MM.1S (cell line): ENCODE measurements around the gene IRF8.

ENCODE experiments used
- DNase-seq: peaks from one replicate; pipeline ENCODE4 v3.0.0-alpha.2; 2015
- H2AFZ ChIP-seq: fragments of 300-600 bp; sonication (generic); 2 replicates; pipeline ENCODE4 v1.6.0; 2016; ENCODE audit warnings: antibody characterized with exemption, low read length
- H3F3A ChIP-seq: fragments of 300-600 bp; sonication (generic); 2 replicates; pipeline ENCODE4 v1.6.1; 2016; ENCODE audit warnings: mild to moderate bottlenecking, antibody characterized with exemption, low read length, moderate library complexity, mixed read lengths; ENCODE audit not compliant: insufficient read depth
- H3K27ac ChIP-seq: fragments of 300-600 bp; sonication (generic); 2 replicates; pipeline ENCODE4 v1.5.1; 2016; ENCODE audit warnings: mild to moderate bottlenecking, low read length
- H3K27me3 ChIP-seq: fragments of 300-600 bp; sonication (generic); replicated peaks from 2 replicates; pipeline ENCODE4 v1.6.0; 2016; ENCODE audit warnings: low read length; ENCODE audit not compliant: insufficient read depth
- H3K36me3 ChIP-seq: fragments of 300-600 bp; sonication (generic); replicated peaks from 2 replicates; pipeline ENCODE4 v1.6.1; 2016; ENCODE audit warnings: mild to moderate bottlenecking, low read length, mixed read lengths; ENCODE audit not compliant: insufficient read depth
- H3K4me1 ChIP-seq: fragments of 300-600 bp; sonication (generic); 2 replicates; pipeline ENCODE4 v1.6.1; 2016; ENCODE audit warnings: low read length, mixed read lengths
- H3K4me2 ChIP-seq: fragments of 300-600 bp; sonication (generic); 2 replicates; pipeline ENCODE4 v1.6.0; 2016; ENCODE audit warnings: low read depth, low read length
- H3K4me3 ChIP-seq: fragments of 300-600 bp; sonication (generic); 2 replicates; pipeline ENCODE4 v1.5.1; 2016; ENCODE audit warnings: low read length, mixed read lengths
- H3K79me2 ChIP-seq: fragments of 300-600 bp; sonication (generic); 2 replicates; pipeline ENCODE4 v1.6.1; 2016; ENCODE audit warnings: mixed run types, low read length, mixed read lengths
- H3K9ac ChIP-seq: fragments of 300-600 bp; sonication (generic); 2 replicates; pipeline ENCODE4 v1.6.1; 2016; ENCODE audit warnings: low read length, mixed read lengths
- H3K9me2 ChIP-seq: fragments of 300-600 bp; sonication (generic); replicated peaks from 2 replicates; pipeline ENCODE4 v1.6.1; 2016; ENCODE audit warnings: mild to moderate bottlenecking, low read length, mixed read lengths; ENCODE audit not compliant: insufficient read depth
- H3K9me3 ChIP-seq: fragments of 300-600 bp; sonication (generic); replicated peaks from 2 replicates; pipeline ENCODE4 v1.6.1; 2016; ENCODE audit warnings: mild to moderate bottlenecking, low read length, mixed read lengths; ENCODE audit not compliant: insufficient read depth
- H4K20me1 ChIP-seq: fragments of 300-600 bp; sonication (generic); 2 replicates; pipeline ENCODE4 v1.6.1; 2016; ENCODE audit warnings: mild to moderate bottlenecking, low read length, moderate library complexity, mixed read lengths; ENCODE audit not compliant: insufficient read depth
- EZH2 ChIP-seq: fragments of 300-600 bp; sonication (generic); optimal IDR thresholded peaks from 2 replicates; pipeline ENCODE3; 2017; ENCODE audit warnings: low read depth, mild to moderate bottlenecking, antibody characterized with exemption, low read length, mixed read lengths
- EZH2phosphoT487 ChIP-seq: fragments of 300-600 bp; sonication (generic); IDR thresholded peaks from 2 replicates; pipeline ENCODE4 v1.6.1; 2018; ENCODE audit warnings: antibody characterized with exemption, low read length
- TF ChIP-seq, protein P1 (sequence below): fragments of 300-600 bp; sonication (generic); IDR thresholded peaks from 2 replicates; pipeline ENCODE4 v1.5.1; 2016; ENCODE audit warnings: antibody characterized with exemption, low read length, mixed read lengths

Gene IRF8

DNA sequence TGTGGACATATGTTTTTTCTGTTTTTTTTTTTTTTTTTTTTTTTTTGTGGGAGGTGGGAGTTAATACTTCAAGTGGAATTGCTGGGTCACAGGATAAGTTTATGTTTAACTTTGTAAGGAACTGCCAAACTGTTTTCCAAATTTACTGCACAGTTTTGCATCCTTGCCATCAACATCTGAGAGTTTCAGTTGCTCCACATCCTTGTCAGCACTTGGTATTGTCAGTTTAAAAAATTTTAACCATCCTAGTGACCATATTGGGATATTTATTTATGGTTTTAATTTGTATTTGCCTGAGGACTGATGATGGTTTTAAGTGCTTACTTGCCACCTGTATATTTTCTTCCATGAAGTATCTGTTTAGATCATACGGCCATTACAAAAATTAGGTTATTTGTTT, 34.0 kb upstream of the IRF8 start:
- no peak overlapping the region for H3K27ac ChIP-seq
- no peaks in the 10 kb centered on the region for H3K9me3 ChIP-seq
- no peaks in the 10 kb centered on the region for H3K4me1 ChIP-seq
- no peak overlapping the region for H3K9ac ChIP-seq
- no peaks in the 10 kb centered on the region for H4K20me1 ChIP-seq
- no peak for TF ChIP-seq EZH2
- TF ChIP-seq EZH2phosphoT487 = no peak
- TF ChIP-seq, protein P1, sequence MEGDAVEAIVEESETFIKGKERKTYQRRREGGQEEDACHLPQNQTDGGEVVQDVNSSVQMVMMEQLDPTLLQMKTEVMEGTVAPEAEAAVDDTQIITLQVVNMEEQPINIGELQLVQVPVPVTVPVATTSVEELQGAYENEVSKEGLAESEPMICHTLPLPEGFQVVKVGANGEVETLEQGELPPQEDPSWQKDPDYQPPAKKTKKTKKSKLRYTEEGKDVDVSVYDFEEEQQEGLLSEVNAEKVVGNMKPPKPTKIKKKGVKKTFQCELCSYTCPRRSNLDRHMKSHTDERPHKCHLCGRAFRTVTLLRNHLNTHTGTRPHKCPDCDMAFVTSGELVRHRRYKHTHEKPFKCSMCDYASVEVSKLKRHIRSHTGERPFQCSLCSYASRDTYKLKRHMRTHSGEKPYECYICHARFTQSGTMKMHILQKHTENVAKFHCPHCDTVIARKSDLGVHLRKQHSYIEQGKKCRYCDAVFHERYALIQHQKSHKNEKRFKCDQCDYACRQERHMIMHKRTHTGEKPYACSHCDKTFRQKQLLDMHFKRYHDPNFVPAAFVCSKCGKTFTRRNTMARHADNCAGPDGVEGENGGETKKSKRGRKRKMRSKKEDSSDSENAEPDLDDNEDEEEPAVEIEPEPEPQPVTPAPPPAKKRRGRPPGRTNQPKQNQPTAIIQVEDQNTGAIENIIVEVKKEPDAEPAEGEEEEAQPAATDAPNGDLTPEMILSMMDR = no peak
- H2AFZ ChIP-seq = no peak overlapping the region
- H3K79me2 ChIP-seq = no peaks in the 10 kb centered on the region
- H3F3A ChIP-seq = no peaks in the 10 kb centered on the region
- DNase-seq = no peak
- H3K4me2 ChIP-seq = no peak overlapping the region
- H3K9me2 ChIP-seq = no peaks in the 10 kb centered on the region
- H3K27me3 ChIP-seq = peaks cover 80% of the 10 kb centered on the region
- no peaks in the 10 kb centered on the region for H3K36me3 ChIP-seq
- H3K4me3 ChIP-seq = no peak overlapping the region

DNA sequence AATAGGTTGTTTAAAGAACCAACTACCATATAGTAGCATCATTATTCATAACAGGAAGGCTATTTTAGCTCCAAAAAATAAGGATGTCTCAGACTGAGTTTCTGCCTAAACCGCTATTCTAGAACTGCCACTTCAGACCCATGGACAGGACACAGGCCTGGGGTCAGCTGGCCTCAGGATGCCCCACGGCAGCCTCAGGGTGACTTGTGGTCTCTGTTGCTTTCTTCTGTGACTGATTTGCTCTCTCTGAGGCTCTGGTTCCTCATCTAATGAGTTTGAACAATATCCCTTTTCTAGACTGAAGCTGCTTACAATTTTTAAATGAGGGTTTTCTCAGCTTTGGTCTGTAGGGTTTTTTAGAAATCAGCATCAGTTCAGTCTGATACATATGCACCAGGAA, 31.8 kb upstream of the IRF8 start:
- Histone ChIP-seq H3K4me2 (no peak overlapping the region), H3K27me3 (peaks cover 74% of the 10 kb centered on the region), H3F3A (no peaks in the 10 kb centered on the region), H3K79me2 (no peaks in the 10 kb centered on the region), H3K4me1 (no peaks in the 10 kb centered on the region), H3K9me3 (no peaks in the 10 kb centered on the region), H2AFZ (no peak overlapping the region), H3K4me3 (no peak overlapping the region), H3K9me2 (no peaks in the 10 kb centered on the region), H4K20me1 (no peaks in the 10 kb centered on the region), H3K27ac (no peak overlapping the region), H3K36me3 (no peaks in the 10 kb centered on the region), H3K9ac (no peak overlapping the region)
- DNase-seq = no peak
- TF ChIP-seq EZH2 = no peak
- TF ChIP-seq, protein P1 = no peak
- no peak for TF ChIP-seq EZH2phosphoT487

DNA sequence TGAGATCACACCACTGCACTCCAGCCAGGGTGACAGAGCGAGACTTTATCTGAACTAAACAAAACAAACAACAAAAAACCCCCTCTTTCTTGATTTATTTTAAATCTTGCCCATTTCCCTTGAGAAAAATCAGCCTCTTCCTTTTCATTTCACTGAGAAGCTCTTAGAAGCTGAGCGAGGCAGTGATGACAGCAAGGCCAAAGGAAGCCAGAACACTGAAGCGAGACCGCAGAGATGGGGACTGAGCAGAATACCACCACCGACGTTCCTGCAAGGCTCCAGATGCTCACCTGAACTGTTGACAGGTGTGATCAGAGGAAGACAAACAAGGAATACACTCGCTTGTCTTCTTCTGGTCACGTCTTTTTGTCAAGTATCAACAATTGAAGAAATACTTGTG, 30.5 kb upstream of the IRF8 start:
- no peak for DNase-seq
- no peaks in the 10 kb centered on the region for H3K79me2 ChIP-seq
- no peak overlapping the region for H2AFZ ChIP-seq
- H3K9me3 ChIP-seq = no peaks in the 10 kb centered on the region
- no peaks in the 10 kb centered on the region for H3K36me3 ChIP-seq
- H3K4me2 ChIP-seq = no peak overlapping the region
- H3K9ac ChIP-seq = no peak overlapping the region
- no peak overlapping the region for H3K27ac ChIP-seq
- no peaks in the 10 kb centered on the region for H4K20me1 ChIP-seq
- no peaks in the 10 kb centered on the region for H3K9me2 ChIP-seq
- H3K4me1 ChIP-seq = no peaks in the 10 kb centered on the region
- peaks cover 78% of the 10 kb centered on the region for H3K27me3 ChIP-seq
- TF ChIP-seq EZH2phosphoT487 = no peak
- TF ChIP-seq EZH2 = no peak
- TF ChIP-seq, protein P1 = no peak
- H3K4me3 ChIP-seq = no peak overlapping the region
- H3F3A ChIP-seq = no peaks in the 10 kb centered on the region
